OCI-LY3 (cell line): Measurements from ENCODE around the gene MGST2.

Experiments used
- H2AFZ ChIP-seq: fragments of 200-600, 300-600 bp; shearing (Covaris generic); 2 replicates; pipeline ENCODE4 v1.6.0; 2014; ENCODE audit warnings: antibody characterized with exemption, low read depth, low read length
- H3K27ac ChIP-seq: fragments of 200-600, 300-600 bp; sonication (generic); 2 replicates; pipeline ENCODE4 v1.5.1; 2014; ENCODE audit warnings: mild to moderate bottlenecking, low read length, moderate library complexity, mixed read lengths
- H3K27me3 ChIP-seq: fragments of 200-600, 300-600 bp; sonication (generic); 2 replicates; pipeline ENCODE4 v1.6.1; 2014; ENCODE audit warnings: low read depth, low read length, mixed read lengths
- H3K36me3 ChIP-seq: fragments of 200-600, 300-600 bp; sonication (generic); replicated peaks from 2 replicates; pipeline ENCODE3; 2014; ENCODE audit warnings: low read depth, low read length, mixed read lengths
- H3K4me1 ChIP-seq: fragments of 300-600, 200-600 bp; sonication (generic); 2 replicates; pipeline ENCODE4 v1.6.1; 2014; ENCODE audit warnings: low read length, mixed read lengths
- H3K4me2 ChIP-seq: fragments of 200-600, 300-600 bp; sonication (generic); 2 replicates; pipeline ENCODE4 v1.6.1; 2014; ENCODE audit warnings: low read length, mixed read lengths
- H3K4me3 ChIP-seq: fragments of 300-600, 200-600 bp; sonication (generic); 2 replicates; pipeline ENCODE4 v1.5.1; 2014; ENCODE audit warnings: antibody characterized with exemption, mild to moderate bottlenecking, low read length, moderate library complexity
- H3K79me2 ChIP-seq: fragments of 300-600, 200-600 bp; shearing (Covaris generic); 2 replicates; pipeline ENCODE4 v1.6.1; 2014; ENCODE audit warnings: mild to moderate bottlenecking, low read length, mixed read lengths
- H3K9ac ChIP-seq: fragments of 300-600, 200-600 bp; shearing (Covaris generic); 2 replicates; pipeline ENCODE4 v1.6.0; 2014; ENCODE audit warnings: mild to moderate bottlenecking, low read length, moderate library complexity
- H3K9me3 ChIP-seq: fragments of 200-600, 300-600 bp; shearing (Covaris generic); 2 replicates; pipeline ENCODE4 v1.6.1; 2014; ENCODE audit warnings: low read length, mixed read lengths; ENCODE audit not compliant: insufficient read depth
- H4K20me1 ChIP-seq: fragments of 200-600, 300-600 bp; sonication (generic); 2 replicates; pipeline ENCODE4 v1.6.1; 2016; ENCODE audit warnings: low read length, mixed read lengths; ENCODE audit not compliant: insufficient read depth
- EZH2phosphoT487 ChIP-seq: fragments of 200-600 bp; shearing (Covaris generic); IDR thresholded peaks from 2 replicates; pipeline ENCODE4 v1.6.1; 2018; ENCODE audit warnings: antibody characterized with exemption, mixed run types, low read depth
- TF ChIP-seq, protein P1 (sequence below): fragments of 200-600, 300-600 bp; sonication (generic); IDR thresholded peaks from 2 replicates; pipeline ENCODE4 v1.5.1; 2014; ENCODE audit warnings: antibody characterized with exemption, low read length, low read depth

MGST2 gene

DNA sequence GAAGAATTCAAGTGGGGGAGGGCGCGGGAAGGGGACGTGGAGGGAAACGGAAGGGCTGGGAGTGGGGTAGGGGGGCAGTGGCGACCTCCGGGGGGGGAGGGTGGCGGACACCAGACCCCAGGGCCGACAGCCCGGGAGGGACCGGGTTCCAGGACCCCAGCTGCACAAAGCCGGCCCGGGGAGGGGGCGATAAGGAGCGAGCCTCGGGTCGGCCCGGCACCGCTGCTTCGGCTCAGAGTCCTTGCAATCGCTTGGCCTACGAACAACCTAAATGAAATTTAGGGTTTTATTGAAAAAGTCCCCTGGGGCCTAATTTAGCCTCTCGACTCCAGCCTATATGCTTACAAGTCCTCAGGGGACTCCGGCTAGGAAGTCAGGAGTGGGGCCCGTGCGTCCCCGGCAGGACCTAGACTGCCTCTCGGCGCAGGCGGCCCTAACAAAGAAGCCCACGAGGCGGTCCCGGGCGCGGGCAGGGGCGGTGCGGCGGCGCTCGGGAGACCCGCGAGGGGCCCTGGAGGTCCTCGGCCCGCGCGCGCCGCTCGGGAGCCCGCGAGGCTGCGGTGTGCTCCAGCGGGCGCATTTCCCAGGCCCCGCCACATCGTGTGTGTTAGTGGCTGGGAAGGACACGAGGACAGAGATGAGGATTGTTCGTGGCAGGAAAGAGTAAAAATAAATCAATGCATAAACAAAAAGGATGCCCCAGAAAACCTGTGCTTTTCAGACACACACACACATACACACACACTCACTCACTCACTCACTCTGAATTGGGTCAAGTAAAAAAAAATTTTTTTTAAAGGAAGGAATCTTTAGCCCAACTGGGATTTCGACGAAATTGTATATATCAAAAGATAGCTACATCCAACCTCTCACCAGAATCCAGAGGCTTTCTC lies 70.0 kb downstream of the MGST2 start:
- no peak overlapping the region for H3K9ac ChIP-seq

DNA sequence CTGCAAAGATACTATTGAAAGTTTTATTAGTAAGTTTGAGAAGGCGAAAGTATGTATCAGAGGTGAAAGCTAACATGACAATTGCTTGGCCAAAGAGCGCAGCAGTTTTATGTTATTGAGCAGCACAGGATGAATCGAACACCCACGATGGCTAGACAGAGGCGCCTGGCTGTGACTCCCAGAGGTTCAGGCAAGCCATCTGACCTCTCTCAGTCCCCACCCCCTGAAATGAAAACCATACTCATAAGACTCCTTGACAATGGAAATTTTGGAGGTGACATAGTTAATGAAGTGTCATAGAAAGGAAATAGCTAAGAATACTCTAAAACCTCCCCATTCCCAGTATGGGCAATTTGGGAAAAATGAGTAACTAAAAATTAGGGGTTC lies 70.6 kb downstream of the MGST2 start:
- H3K9ac ChIP-seq, result no peak overlapping the region

More for the DNA sequence above, 70.0 kb downstream of the MGST2 start:
- Histone ChIP-seq H3K9me3 (no peaks in the 10 kb centered on the region), H3K4me2 (peak overlapping the region; percentile 70), H3K27ac (no peak overlapping the region), H3K36me3 (no peaks in the 10 kb centered on the region), H2AFZ (no peak overlapping the region; the same call in 1 of the 2 replicates), H3K79me2 (no peaks in the 10 kb centered on the region), H3K4me1 (peaks cover 10% of the 10 kb centered on the region), H3K27me3 (peaks cover 20% of the 10 kb centered on the region), H3K4me3 (peak overlapping the region; percentile 66), H4K20me1 (no peaks in the 10 kb centered on the region)
- no peak for TF ChIP-seq EZH2phosphoT487
- TF ChIP-seq, protein P1, sequence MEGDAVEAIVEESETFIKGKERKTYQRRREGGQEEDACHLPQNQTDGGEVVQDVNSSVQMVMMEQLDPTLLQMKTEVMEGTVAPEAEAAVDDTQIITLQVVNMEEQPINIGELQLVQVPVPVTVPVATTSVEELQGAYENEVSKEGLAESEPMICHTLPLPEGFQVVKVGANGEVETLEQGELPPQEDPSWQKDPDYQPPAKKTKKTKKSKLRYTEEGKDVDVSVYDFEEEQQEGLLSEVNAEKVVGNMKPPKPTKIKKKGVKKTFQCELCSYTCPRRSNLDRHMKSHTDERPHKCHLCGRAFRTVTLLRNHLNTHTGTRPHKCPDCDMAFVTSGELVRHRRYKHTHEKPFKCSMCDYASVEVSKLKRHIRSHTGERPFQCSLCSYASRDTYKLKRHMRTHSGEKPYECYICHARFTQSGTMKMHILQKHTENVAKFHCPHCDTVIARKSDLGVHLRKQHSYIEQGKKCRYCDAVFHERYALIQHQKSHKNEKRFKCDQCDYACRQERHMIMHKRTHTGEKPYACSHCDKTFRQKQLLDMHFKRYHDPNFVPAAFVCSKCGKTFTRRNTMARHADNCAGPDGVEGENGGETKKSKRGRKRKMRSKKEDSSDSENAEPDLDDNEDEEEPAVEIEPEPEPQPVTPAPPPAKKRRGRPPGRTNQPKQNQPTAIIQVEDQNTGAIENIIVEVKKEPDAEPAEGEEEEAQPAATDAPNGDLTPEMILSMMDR, result no peak

DNA sequence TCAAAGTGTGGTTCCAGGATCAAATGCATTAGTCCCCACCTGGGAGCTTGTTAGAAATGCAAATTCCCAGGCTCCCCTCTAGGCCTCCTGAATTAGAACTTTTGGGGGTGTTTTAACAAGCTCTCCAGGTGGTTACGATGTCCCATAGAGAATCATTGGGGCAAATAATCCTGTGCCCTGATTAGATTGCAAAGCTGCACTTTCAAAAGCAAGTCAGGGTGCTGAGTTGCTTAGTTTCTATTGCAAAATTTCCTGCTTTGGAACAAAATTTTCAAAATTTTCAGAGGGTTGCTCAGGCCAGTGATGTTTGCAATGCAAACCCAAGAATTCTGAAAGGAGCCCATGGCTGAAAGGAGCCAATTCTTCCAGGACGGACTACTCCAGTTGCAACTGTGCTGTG lies 71.0 kb downstream of the MGST2 start:
- Histone ChIP-seq H3K4me3 (no peak overlapping the region), H3K27ac (no peak overlapping the region), H4K20me1 (no peaks in the 10 kb centered on the region), H3K27me3 (peaks cover 18% of the 10 kb centered on the region), H2AFZ (no peak overlapping the region), H3K9ac (no peak overlapping the region), H3K4me1 (peaks cover 10% of the 10 kb centered on the region), H3K4me2 (no peak overlapping the region), H3K36me3 (no peaks in the 10 kb centered on the region), H3K9me3 (no peaks in the 10 kb centered on the region), H3K79me2 (no peaks in the 10 kb centered on the region)
- TF ChIP-seq EZH2phosphoT487, result no peak
- TF ChIP-seq, protein P1, result no peak

More for the DNA sequence above, 70.6 kb downstream of the MGST2 start:
- Histone ChIP-seq H3K4me2 (no peak overlapping the region), H2AFZ (no peak overlapping the region), H3K9me3 (no peaks in the 10 kb centered on the region), H3K36me3 (no peaks in the 10 kb centered on the region), H3K27ac (no peak overlapping the region), H3K4me1 (peaks cover 10% of the 10 kb centered on the region), H3K79me2 (no peaks in the 10 kb centered on the region), H4K20me1 (no peaks in the 10 kb centered on the region), H3K27me3 (peaks cover 18% of the 10 kb centered on the region), H3K4me3 (no peak overlapping the region)
- TF ChIP-seq, protein P1, result no peak
- no peak for TF ChIP-seq EZH2phosphoT487

DNA sequence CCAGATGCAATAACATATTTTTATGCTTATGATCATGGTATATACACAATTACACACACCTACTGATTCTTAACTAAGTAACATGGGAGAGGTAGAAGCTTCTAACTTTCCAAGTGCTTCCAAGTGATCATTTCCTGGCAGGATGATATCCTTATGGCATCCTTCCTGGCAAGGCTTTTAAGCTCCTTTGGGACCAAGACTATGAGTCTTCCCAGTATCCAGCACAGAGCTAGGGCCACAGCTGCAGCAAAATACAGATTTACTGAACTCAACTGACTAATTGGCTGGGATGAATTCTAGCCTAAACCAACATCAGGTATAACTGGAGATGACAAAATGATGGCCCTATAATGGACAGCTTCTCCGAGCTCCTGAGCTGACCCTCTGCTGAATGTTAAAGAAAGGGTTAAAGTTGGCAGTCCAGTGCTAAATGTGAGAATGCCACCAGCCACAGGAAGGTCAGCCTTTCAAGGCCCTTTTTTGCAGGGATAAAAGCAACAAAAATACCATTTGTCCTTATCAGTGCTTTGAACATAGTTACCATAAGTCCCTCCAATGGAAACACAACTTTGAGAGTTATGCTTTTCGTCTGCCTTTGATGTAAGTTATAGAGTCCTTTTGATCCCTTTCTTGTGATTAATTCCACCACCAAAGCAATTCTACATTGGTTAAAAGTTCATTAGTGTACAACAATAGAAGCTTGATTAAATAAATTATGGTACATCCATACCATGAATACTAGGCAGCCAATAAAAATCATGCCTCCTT lies 73.4 kb downstream of the MGST2 start:
- TF ChIP-seq EZH2phosphoT487, result no peak
- TF ChIP-seq, protein P1, result no peak
- no peaks in the 10 kb centered on the region for H4K20me1 ChIP-seq
- peaks cover 10% of the 10 kb centered on the region for H3K4me1 ChIP-seq
- no peak overlapping the region for H3K9ac ChIP-seq
- H3K27me3 ChIP-seq, result peaks cover 7% of the 10 kb centered on the region
- H3K36me3 ChIP-seq, result no peaks in the 10 kb centered on the region
- H3K27ac ChIP-seq, result no peak overlapping the region
- H3K4me3 ChIP-seq, result no peak overlapping the region
- H3K9me3 ChIP-seq, result no peaks in the 10 kb centered on the region
- H2AFZ ChIP-seq, result no peak overlapping the region
- H3K79me2 ChIP-seq, result no peaks in the 10 kb centered on the region
- no peak overlapping the region for H3K4me2 ChIP-seq
